CD4-positive, alpha-beta memory T cell (primary cell): ENCODE data around the gene USP12. TPM values are rescaled to one million over a fixed set of nuclear protein-coding genes. Genes with fewer than 3 reads are reported as not detected.
A peak's percentile ranks its signal among the peaks of the same experiment; 100 is the strongest.

Experiments used
- CTCF ChIA-PET: fragments of 350-600 bp; sonication (Branson Sonifier 250); formaldehyde crosslinking; loops from one replicate; lab custom pipeline; 2021; ENCODE audit warnings: inconsistent platforms; ENCODE audit not compliant: partially characterized antibody; lab: Charles Lee
- POLR2A ChIA-PET: fragments of 350-600 bp; sonication (Branson Sonifier 250); formaldehyde crosslinking; loops from one replicate; lab custom pipeline; 2021; ENCODE audit not compliant: partially characterized antibody; lab: Charles Lee
- DNase-seq, 5 donors: peaks; one replicate each; pipeline versions ENCODE4 v3.0.0 to v3.0.0-alpha.2; 2020 to 2022; ENCODE audit warnings: mixed read lengths in 1 of 5
- H3K27ac ChIP-seq: one replicate; pipeline ENCODE4 v1.7.0; 2013; ENCODE audit warnings: low read depth, low read length
- H3K27me3 ChIP-seq: 2 replicates; pipeline ENCODE4 v1.7.0; 2013; ENCODE audit warnings: mild to moderate bottlenecking, low read length, moderate library complexity; ENCODE audit not compliant: insufficient read depth
- H3K36me3 ChIP-seq: 2 replicates; pipeline ENCODE4 v1.7.0; 2013; ENCODE audit warnings: mild to moderate bottlenecking, low read length, moderate library complexity; ENCODE audit not compliant: insufficient read depth
- H3K4me1 ChIP-seq: 2 replicates; pipeline ENCODE4 v1.7.0; 2013; ENCODE audit warnings: mild to moderate bottlenecking, low read length, moderate library complexity; ENCODE audit not compliant: insufficient read depth
- H3K4me3 ChIP-seq, 2 donors: one replicate each; pipeline ENCODE4 v1.7.0; 2013; ENCODE audit warnings: low read length in 2 of 2, mild to moderate bottlenecking in 1 of 2
- H3K9me3 ChIP-seq, 2 donors: one replicate each; pipeline ENCODE4 v1.7.0; 2013; ENCODE audit warnings: low read length in 2 of 2, control low read depth in 1 of 2; ENCODE audit not compliant: control insufficient read depth in 1 of 2
- H3K27ac Mint-ChIP-seq, 7 donors: one replicate each; pipeline ENCODE4 v1.8.0; 2020 to 2021; ENCODE audit warnings: mixed read lengths in 7 of 7, mild to moderate bottlenecking in 6 of 7, inconsistent platforms in 3 of 7, moderate library complexity in 3 of 7
- H3K27me3 Mint-ChIP-seq, 2 donors: one replicate each; pipeline ENCODE4 v1.8.0; 2020 to 2021; ENCODE audit warnings: mixed read lengths in 2 of 2
- H3K36me3 Mint-ChIP-seq, 2 donors: one replicate each; pipeline ENCODE4 v1.8.0; 2020 to 2021; ENCODE audit warnings: mixed read lengths in 2 of 2, inconsistent platforms in 1 of 2, mild to moderate bottlenecking in 1 of 2
- H3K4me1 Mint-ChIP-seq, 4 donors: one replicate each; pipeline ENCODE4 v1.8.0; 2020 to 2021; ENCODE audit warnings: mixed read lengths in 4 of 4, mild to moderate bottlenecking in 1 of 4
- H3K4me3 Mint-ChIP-seq, 8 donors: one replicate each; pipeline ENCODE4 v1.8.0; 2020 to 2021; ENCODE audit warnings: mixed read lengths in 8 of 8, mild to moderate bottlenecking in 7 of 8, moderate library complexity in 6 of 8, inconsistent platforms in 3 of 8
- H3K9me3 Mint-ChIP-seq, 8 donors: one replicate each; pipeline ENCODE4 v1.8.0; 2020 to 2021; ENCODE audit warnings: mixed read lengths in 8 of 8, mild to moderate bottlenecking in 5 of 8, inconsistent platforms in 3 of 8, moderate library complexity in 1 of 8
- intact Hi-C: fragments of 100-400 bp; cut with micrococcal nuclease; formaldehyde crosslinking; loops from one replicate; pipeline ENCODE4 v1.15.1; 2023
- polyA plus RNA-seq, 2 donors: library from polyadenylated mRNA; unstranded; fragments of 300-500 nt; fragmentation: Illumina TruSeq; gene quantifications; one replicate each; pipeline ENCODE4 v1.2.3, GENCODE V29; 2021
- total RNA-seq, 2 experiments: library from RNA; stranded (reverse); gene quantifications; one replicate each; pipeline ENCODE4 v1.2.3, GENCODE V29; 2021

The USP12 gene
- total and polyA plus RNA-seq, 4 experiments from 2014 or later: 16.1 to 26.0 (median 20.2) TPM

GRCh38 chr13:27208514-27208913, 36.9 kb upstream of the USP12 start:
- Mint-ChIP-seq H3K27ac (no peak overlapping the region), H3K4me3 (no peak overlapping the region), H3K27me3 (peaks cover 1 to 3% of the 10 kb centered on the region in 2 donors), H3K36me3 (peaks cover 4 to 5% of the 10 kb centered on the region in 2 donors), H3K9me3 (peaks cover 0 to 19% (median 5%) of the 10 kb centered on the region in 8 donors), H3K4me1 (no peaks in the 10 kb centered on the region)
- DNase-seq: no peak
- Histone ChIP-seq H3K4me3 (no peak overlapping the region), H3K4me1 (no peaks in the 10 kb centered on the region), H3K9me3 (no peaks in the 10 kb centered on the region), H3K27ac (no peak overlapping the region), H3K27me3 (no peaks in the 10 kb centered on the region), H3K36me3 (no peaks in the 10 kb centered on the region)
- intact Hi-C loops: no loop called here
- ChIA-PET POLR2A (no interaction called here), CTCF (no interaction called here)

GRCh38 chr13:27203854-27204253, 32.2 kb upstream of the USP12 start:
- ChIA-PET CTCF (interaction anchor here (1.7 kb wide), 1 partner anchor 219 kb away, joined by 15 read pairs; no protein-coding TSS in a partner anchor), POLR2A (no interaction called here)
- H3K9me3 Mint-ChIP-seq: peaks cover 0 to 5% (median 3%) of the 10 kb centered on the region in 8 donors
- peaks cover 2 to 4% of the 10 kb centered on the region in 2 donors for H3K36me3 Mint-ChIP-seq
- no peaks in the 10 kb centered on the region for H3K4me1 ChIP-seq
- no peaks in the 10 kb centered on the region for H3K4me1 Mint-ChIP-seq
- H3K27me3 ChIP-seq: no peaks in the 10 kb centered on the region
- no peak overlapping the region for H3K4me3 Mint-ChIP-seq
- DNase-seq: peak in 1 of 5 donors; percentile 2
- H3K27me3 Mint-ChIP-seq: peaks cover 3% of the 10 kb centered on the region in 2 donors
- H3K27ac Mint-ChIP-seq: no peak overlapping the region
- intact Hi-C loops: no loop called here
- H3K27ac ChIP-seq: no peak overlapping the region
- H3K36me3 ChIP-seq: no peaks in the 10 kb centered on the region
- no peaks in the 10 kb centered on the region for H3K9me3 ChIP-seq
- no peak overlapping the region for H3K4me3 ChIP-seq

- no peak for DNase-seq
- Histone ChIP-seq H3K27ac (no peak overlapping the region), H3K4me3 (no peak overlapping the region), H3K4me1 (no peaks in the 10 kb centered on the region), H3K36me3 (no peaks in the 10 kb centered on the region), H3K9me3 (no peaks in the 10 kb centered on the region), H3K27me3 (no peaks in the 10 kb centered on the region)
- intact Hi-C loops: no loop called here
- POLR2A ChIA-PET: no interaction called here
- Mint-ChIP-seq H3K9me3 (peaks cover 0 to 2% (median 0%) of the 10 kb centered on the region in 8 donors), H3K4me3 (no peak overlapping the region), H3K4me1 (no peaks in the 10 kb centered on the region), H3K36me3 (peaks cover 0 to 2% of the 10 kb centered on the region in 2 donors), H3K27ac (no peak overlapping the region), H3K27me3 (peaks cover 2 to 3% of the 10 kb centered on the region in 2 donors)
- CTCF ChIA-PET: interaction anchor here (1.7 kb wide), 1 partner anchor 218 kb away, joined by 15 read pairs; no protein-coding TSS in a partner anchor
These were observed 31.6 kb upstream of the USP12 start for GRCh38 chr13:27203186-27203585.

GRCh38 chr13:27201661-27202060, 30.1 kb upstream of the USP12 start:
- H3K27me3 Mint-ChIP-seq: peaks cover 0 to 2% of the 10 kb centered on the region in 2 donors
- no peaks in the 10 kb centered on the region for H3K36me3 ChIP-seq
- peaks cover 0 to 2% of the 10 kb centered on the region in 2 donors for H3K36me3 Mint-ChIP-seq
- H3K4me1 ChIP-seq: no peaks in the 10 kb centered on the region
- H3K4me3 ChIP-seq: no peak overlapping the region
- no peak overlapping the region for H3K27ac ChIP-seq
- H3K4me1 Mint-ChIP-seq: no peaks in the 10 kb centered on the region
- no peak for DNase-seq
- peaks cover 0 to 7% (median 5%) of the 10 kb centered on the region in 8 donors for H3K9me3 Mint-ChIP-seq
- intact Hi-C loops: no loop called here
- no peaks in the 10 kb centered on the region for H3K9me3 ChIP-seq
- H3K4me3 Mint-ChIP-seq: no peak overlapping the region
- ChIA-PET POLR2A (no interaction called here), CTCF (no interaction called here)
- H3K27me3 ChIP-seq: no peaks in the 10 kb centered on the region
- no peak overlapping the region for H3K27ac Mint-ChIP-seq

GRCh38 chr13:27200413-27201070, 28.9 kb upstream of the USP12 start:
- Histone ChIP-seq H3K27ac (no peak overlapping the region), H3K4me1 (no peaks in the 10 kb centered on the region), H3K9me3 (no peaks in the 10 kb centered on the region), H3K36me3 (no peaks in the 10 kb centered on the region), H3K4me3 (no peak overlapping the region), H3K27me3 (peaks cover 3% of the 10 kb centered on the region)
- H3K27ac Mint-ChIP-seq: no peak overlapping the region
- H3K9me3 Mint-ChIP-seq: peaks cover 0 to 7% (median 5%) of the 10 kb centered on the region in 8 donors
- no peak overlapping the region for H3K4me3 Mint-ChIP-seq
- peaks cover 4 to 5% of the 10 kb centered on the region in 2 donors for H3K27me3 Mint-ChIP-seq
- intact Hi-C loops: no loop called here
- ChIA-PET CTCF (interaction anchor here (0.8 kb wide), 1 partner anchor 215 kb away, joined by 3 read pairs; no protein-coding TSS in a partner anchor), POLR2A (no interaction called here)
- no peaks in the 10 kb centered on the region for H3K4me1 Mint-ChIP-seq
- H3K36me3 Mint-ChIP-seq: peaks cover 0 to 2% of the 10 kb centered on the region in 2 donors
- no peak for DNase-seq

DNA sequence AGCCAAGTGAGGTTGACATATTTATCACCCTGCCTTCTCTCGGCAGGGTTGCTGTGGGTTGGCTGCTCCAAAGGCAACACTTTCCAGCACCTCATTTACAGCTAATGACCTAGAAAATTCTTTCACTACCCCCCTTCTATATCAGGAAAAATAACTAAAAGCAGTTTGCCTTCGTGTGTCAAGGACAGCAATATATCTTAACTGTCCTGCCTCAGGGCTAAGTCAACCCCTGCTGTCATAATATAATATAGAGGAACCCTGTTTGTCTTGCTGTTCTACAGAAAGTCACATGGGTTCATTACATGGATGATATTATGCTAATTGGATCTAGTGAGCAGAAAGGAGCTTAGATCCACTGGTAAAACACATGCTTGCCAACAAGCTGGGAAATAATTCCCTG, 28.1 kb upstream of the USP12 start:
- no peak for DNase-seq
- H3K9me3 ChIP-seq: no peaks in the 10 kb centered on the region
- peaks cover 0 to 7% (median 6%) of the 10 kb centered on the region in 8 donors for H3K9me3 Mint-ChIP-seq
- no peaks in the 10 kb centered on the region for H3K4me1 ChIP-seq
- CTCF ChIA-PET: no interaction called here
- peaks cover 9 to 11% of the 10 kb centered on the region in 2 donors for H3K27me3 Mint-ChIP-seq
- no peak overlapping the region for H3K27ac Mint-ChIP-seq
- intact Hi-C loops: no loop called here
- H3K27ac ChIP-seq: no peak overlapping the region
- no peak overlapping the region for H3K4me3 ChIP-seq
- H3K4me3 Mint-ChIP-seq: no peak overlapping the region
- H3K36me3 Mint-ChIP-seq: peaks cover 0 to 2% of the 10 kb centered on the region in 2 donors
- peaks cover 3% of the 10 kb centered on the region for H3K27me3 ChIP-seq
- H3K4me1 Mint-ChIP-seq: no peaks in the 10 kb centered on the region
- no peaks in the 10 kb centered on the region for H3K36me3 ChIP-seq
- POLR2A ChIA-PET: no interaction called here

- H3K27me3 Mint-ChIP-seq: peaks cover 10 to 14% of the 10 kb centered on the region in 2 donors
- peaks cover 3% of the 10 kb centered on the region for H3K27me3 ChIP-seq
- H3K4me3 Mint-ChIP-seq: no peak overlapping the region
- POLR2A ChIA-PET: no interaction called here
- no peaks in the 10 kb centered on the region for H3K9me3 ChIP-seq
- no peak for DNase-seq
- no peaks in the 10 kb centered on the region for H3K4me1 Mint-ChIP-seq
- H3K27ac Mint-ChIP-seq: no peak overlapping the region
- no peak overlapping the region for H3K27ac ChIP-seq
- CTCF ChIA-PET: no interaction called here
- H3K9me3 Mint-ChIP-seq: peaks cover 0 to 7% (median 6%) of the 10 kb centered on the region in 8 donors
- intact Hi-C loops: no loop called here
- H3K36me3 Mint-ChIP-seq: peaks cover 0 to 2% of the 10 kb centered on the region in 2 donors
- H3K4me1 ChIP-seq: no peaks in the 10 kb centered on the region
- no peak overlapping the region for H3K4me3 ChIP-seq
- H3K36me3 ChIP-seq: no peaks in the 10 kb centered on the region
These were observed 27.6 kb upstream of the USP12 start for GRCh38 chr13:27199211-27199610.
